Keratinocyte (primary cell): ENCODE measurements around the gene NEK10. TPM values are rescaled to one million over a fixed set of nuclear protein-coding genes. Genes with fewer than 3 reads are reported as not detected.

Experiments
- DNase-seq: peaks from one replicate; pipeline ENCODE4 v3.0.0-alpha.2; 2011; ENCODE audit warnings: low read depth, missing footprints, low spot score
- FAIRE-seq: peaks from 2 replicates; lab custom pipeline; 2011; peaks lifted over from hg19 to GRCh38; lab: Jason Lieb, UNC
- H2AFZ ChIP-seq: 2 replicates; pipeline ENCODE4 v1.6.0; 2012; ENCODE audit warnings: low read length, control low read depth, inconsistent platforms; ENCODE audit not compliant: control insufficient read depth
- H3K27ac ChIP-seq: 2 replicates; pipeline ENCODE4 v1.5.1; 2011; ENCODE audit warnings: low read length; ENCODE audit not compliant: control insufficient read depth, insufficient read depth
- H3K27me3 ChIP-seq: 3 replicates; pipeline ENCODE4 v1.6.0; 2011; ENCODE audit warnings: low read length; ENCODE audit not compliant: control insufficient read depth, insufficient read depth; ENCODE audit errors: extremely low read depth
- H3K36me3 ChIP-seq, 2 experiments: 2 replicates in 1 of 2; 3 replicates in 1 of 2; pipeline ENCODE4 v1.5.1; 2011; ENCODE audit warnings: low read length in 2 of 2, mild to moderate bottlenecking in 1 of 2; ENCODE audit not compliant: control insufficient read depth in 2 of 2, insufficient read depth in 2 of 2; ENCODE audit errors: extremely low read depth in 1 of 2
- H3K4me1 ChIP-seq: 3 replicates; pipeline ENCODE4 v1.5.1; 2011; ENCODE audit warnings: low read length; ENCODE audit not compliant: control insufficient read depth, insufficient read depth; ENCODE audit errors: extremely low read depth
- H3K4me2 ChIP-seq: 3 replicates; pipeline ENCODE4 v1.6.0; 2011; ENCODE audit warnings: low read depth, low read length; ENCODE audit not compliant: control insufficient read depth, insufficient read depth; ENCODE audit errors: extremely low read depth
- H3K4me3 ChIP-seq, 3 experiments: fragments of 200-600 bp in 1 of 3; sonication (generic) in 1 of 3; 2 replicates in 2 of 3; 3 replicates in 1 of 3; pipeline ENCODE4 v1.5.1; 2011 to 2016; ENCODE audit warnings: low read length in 3 of 3, mild to moderate bottlenecking in 3 of 3, control low read depth in 2 of 3, inconsistent platforms in 1 of 3, low read depth in 1 of 3, mixed read lengths in 1 of 3, mixed run types in 1 of 3, moderate library complexity in 1 of 3; ENCODE audit not compliant: control insufficient read depth in 2 of 3, insufficient read depth in 2 of 3; ENCODE audit errors: extremely low read depth in 1 of 3
- H3K79me2 ChIP-seq: 2 replicates; pipeline ENCODE4 v1.6.0; 2012; ENCODE audit warnings: low read length; ENCODE audit not compliant: control insufficient read depth, insufficient read depth
- H3K9ac ChIP-seq: 3 replicates; pipeline ENCODE4 v1.6.0; 2011; ENCODE audit warnings: low read length; ENCODE audit not compliant: control insufficient read depth, insufficient read depth; ENCODE audit errors: extremely low read depth
- H3K9me1 ChIP-seq: 3 replicates; pipeline ENCODE4 v1.6.0; 2011; ENCODE audit warnings: low read length; ENCODE audit not compliant: control insufficient read depth, insufficient read depth; ENCODE audit errors: extremely low read depth
- H3K9me3 ChIP-seq: 2 replicates; pipeline ENCODE4 v1.5.1; 2012; ENCODE audit warnings: low read depth, low read length; ENCODE audit not compliant: control insufficient read depth
- H4K20me1 ChIP-seq: 3 replicates; pipeline ENCODE4 v1.6.0; 2011; ENCODE audit warnings: low read length; ENCODE audit not compliant: control insufficient read depth, insufficient read depth; ENCODE audit errors: extremely low read depth
- EZH2 ChIP-seq: IDR thresholded peaks from one replicate; pipeline ENCODE4 v1.6.1; 2012; ENCODE audit warnings: inconsistent platforms, mild to moderate bottlenecking, low read length, moderate library complexity
- dilution Hi-C: fragments of 300-500 bp; cut with MboI; formaldehyde crosslinking; loops from one replicate; pipeline ENCODE4 v1.7.0; 2020; ENCODE audit warnings: low sequenced_read_pairs; ENCODE audit not compliant: extremely low pct_ligation_motif_present
- polyA plus RNA-seq, 5 experiments: library from polyadenylated mRNA; depleted of rRNA in 3 of 5; stranded (reverse) in 3 of 5; stranded (forward) in 1 of 5; unstranded in 1 of 5; fragments of >200 nt; gene quantifications; 1 replicate in 1 of 5; 2 replicates in 3 of 5; 3 replicates in 1 of 5; pipeline versions ENCODE4 v1.2.1 to v1.2.3, GENCODE V29; 2011 to 2012; ENCODE audit warnings: missing spikeins in 2 of 5, low read depth in 1 of 5, low replicate concordance in 1 of 5
- TF ChIP-seq, protein P1 (sequence below), 3 experiments: IDR thresholded peaks in 1 of 3; conservative IDR thresholded peaks in 1 of 3; optimal IDR thresholded peaks in 1 of 3; 2 replicates in 2 of 3; 3 replicates in 1 of 3; pipeline versions ENCODE3 to v1.5.1; 2011; ENCODE audit warnings: low read length in 3 of 3, mild to moderate bottlenecking in 3 of 3, moderate library complexity in 2 of 3, control low read depth in 1 of 3, inconsistent platforms in 1 of 3; ENCODE audit not compliant: insufficient read depth in 2 of 3; ENCODE audit errors: extremely low read depth in 1 of 3

Gene NEK10
- polyA plus RNA-seq, 1 donor (not counting 4 experiments of a cell fraction or from before 2014, with no cell fraction given), result 0.98 TPM

DNA sequence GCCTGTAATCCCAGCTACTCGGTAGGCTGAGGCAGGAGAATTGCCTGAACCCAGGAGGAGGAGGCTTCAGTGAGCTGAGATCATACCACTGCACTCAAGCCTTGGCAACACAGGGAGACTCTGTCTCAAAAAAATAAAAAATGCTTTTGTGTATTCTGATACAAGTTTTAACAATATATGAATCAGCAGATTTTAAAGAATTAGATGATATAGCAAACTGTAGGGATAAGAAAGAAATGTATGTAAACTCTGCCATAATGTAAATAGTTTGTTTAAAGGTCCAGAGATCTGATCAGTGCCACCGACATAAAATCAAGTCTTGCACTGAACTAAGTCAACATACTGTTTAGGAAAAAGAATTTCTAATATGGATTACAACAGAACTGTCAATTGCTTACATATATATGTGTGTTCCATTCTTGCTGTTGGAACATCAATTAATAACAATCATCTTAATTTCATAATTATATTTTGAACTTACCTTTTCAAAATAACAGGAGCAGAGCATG, 208.3 kb downstream of the NEK10 start:
- Histone ChIP-seq H3K9me3 (no peaks in the 10 kb centered on the region), H3K4me1 (no peaks in the 10 kb centered on the region), H3K4me2 (no peak overlapping the region), H3K27me3 (no peaks in the 10 kb centered on the region), H3K4me3 (no peak overlapping the region), H3K27ac (no peak overlapping the region), H3K36me3 (no peaks in the 10 kb centered on the region), H2AFZ (no peak overlapping the region), H4K20me1 (no peaks in the 10 kb centered on the region), H3K9me1 (no peaks in the 10 kb centered on the region), H3K79me2 (no peaks in the 10 kb centered on the region), H3K9ac (no peak overlapping the region)
- DNase-seq, result no peak
- FAIRE-seq, result no peak
- dilution Hi-C loops, result no loop called here
- TF ChIP-seq, protein P1, sequence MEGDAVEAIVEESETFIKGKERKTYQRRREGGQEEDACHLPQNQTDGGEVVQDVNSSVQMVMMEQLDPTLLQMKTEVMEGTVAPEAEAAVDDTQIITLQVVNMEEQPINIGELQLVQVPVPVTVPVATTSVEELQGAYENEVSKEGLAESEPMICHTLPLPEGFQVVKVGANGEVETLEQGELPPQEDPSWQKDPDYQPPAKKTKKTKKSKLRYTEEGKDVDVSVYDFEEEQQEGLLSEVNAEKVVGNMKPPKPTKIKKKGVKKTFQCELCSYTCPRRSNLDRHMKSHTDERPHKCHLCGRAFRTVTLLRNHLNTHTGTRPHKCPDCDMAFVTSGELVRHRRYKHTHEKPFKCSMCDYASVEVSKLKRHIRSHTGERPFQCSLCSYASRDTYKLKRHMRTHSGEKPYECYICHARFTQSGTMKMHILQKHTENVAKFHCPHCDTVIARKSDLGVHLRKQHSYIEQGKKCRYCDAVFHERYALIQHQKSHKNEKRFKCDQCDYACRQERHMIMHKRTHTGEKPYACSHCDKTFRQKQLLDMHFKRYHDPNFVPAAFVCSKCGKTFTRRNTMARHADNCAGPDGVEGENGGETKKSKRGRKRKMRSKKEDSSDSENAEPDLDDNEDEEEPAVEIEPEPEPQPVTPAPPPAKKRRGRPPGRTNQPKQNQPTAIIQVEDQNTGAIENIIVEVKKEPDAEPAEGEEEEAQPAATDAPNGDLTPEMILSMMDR (optimal IDR thresholded peaks at IDR 0.05 in 1 of 3, IDR thresholded peaks at IDR 0.05 in 1 of 3, conservative IDR thresholded peaks at IDR 0.05 in 1 of 3; ENCODE audit: extremely low read depth in 1 of 3, insufficient read depth in 2 of 3, low read length in 3 of 3), result no peak
- TF ChIP-seq EZH2, result no peak

DNA sequence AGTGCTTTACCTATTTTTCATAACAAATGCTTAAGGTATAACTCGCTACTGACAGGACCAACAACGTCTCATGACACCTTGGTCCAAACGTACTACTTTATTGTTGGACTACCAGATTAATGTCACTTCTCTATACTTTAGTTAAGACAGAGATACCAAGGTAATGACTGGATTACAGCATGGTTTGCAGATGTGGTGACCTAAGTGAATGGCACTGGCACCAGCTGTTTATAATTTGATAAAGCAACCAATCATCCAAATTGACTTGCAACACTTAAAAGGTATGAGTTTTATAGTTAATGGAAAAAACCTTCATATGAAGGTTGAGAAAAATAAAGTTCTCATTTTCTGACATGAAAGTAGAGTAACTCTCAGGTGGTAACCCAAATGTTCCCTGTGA, 209.0 kb downstream of the NEK10 start:
- Histone ChIP-seq H3K9me3 (no peaks in the 10 kb centered on the region), H3K4me1 (no peaks in the 10 kb centered on the region), H3K27ac (no peak overlapping the region), H4K20me1 (no peaks in the 10 kb centered on the region), H3K36me3 (no peaks in the 10 kb centered on the region), H3K9ac (no peak overlapping the region), H3K4me2 (no peak overlapping the region), H3K27me3 (no peaks in the 10 kb centered on the region), H3K79me2 (no peaks in the 10 kb centered on the region), H2AFZ (no peak overlapping the region), H3K4me3 (no peak overlapping the region), H3K9me1 (no peaks in the 10 kb centered on the region)
- FAIRE-seq (no peak), DNase-seq (no peak)
- no peak for TF ChIP-seq EZH2
- TF ChIP-seq, protein P1 (optimal IDR thresholded peaks at IDR 0.05 in 1 of 3, IDR thresholded peaks at IDR 0.05 in 1 of 3, conservative IDR thresholded peaks at IDR 0.05 in 1 of 3; ENCODE audit: extremely low read depth in 1 of 3, insufficient read depth in 2 of 3, low read length in 3 of 3), result no peak
- dilution Hi-C loops, result no loop called here
